Thyroid gland (tissue), 4 donors: ENCODE measurements around the gene FAT2.

Experiments used
- POLR2A ChIP-seq, 2 donors: fragments of 450-650 bp; IDR thresholded peaks; one replicate each; pipeline ENCODE4 v1.6.1; 2017; ENCODE audit warnings: antibody characterized with exemption in 2 of 2, mild to moderate bottlenecking in 2 of 2, moderate library complexity in 1 of 2
- TF ChIP-seq, protein P1 (sequence below), 6 experiments: fragments of 200-600 bp in 3 of 6; fragments of 450-650 bp in 3 of 6; sonication (generic) in 3 of 6; IDR thresholded peaks; one replicate each; pipeline ENCODE4 v1.5.1; 2016 to 2019; ENCODE audit warnings: antibody characterized with exemption in 6 of 6, mild to moderate bottlenecking in 2 of 6, inconsistent platforms in 1 of 6, moderate library complexity in 1 of 6

GRCh38 chr5:151553130-151553670, 37.9 kb downstream of the FAT2 start:
- TF ChIP-seq, protein P1, sequence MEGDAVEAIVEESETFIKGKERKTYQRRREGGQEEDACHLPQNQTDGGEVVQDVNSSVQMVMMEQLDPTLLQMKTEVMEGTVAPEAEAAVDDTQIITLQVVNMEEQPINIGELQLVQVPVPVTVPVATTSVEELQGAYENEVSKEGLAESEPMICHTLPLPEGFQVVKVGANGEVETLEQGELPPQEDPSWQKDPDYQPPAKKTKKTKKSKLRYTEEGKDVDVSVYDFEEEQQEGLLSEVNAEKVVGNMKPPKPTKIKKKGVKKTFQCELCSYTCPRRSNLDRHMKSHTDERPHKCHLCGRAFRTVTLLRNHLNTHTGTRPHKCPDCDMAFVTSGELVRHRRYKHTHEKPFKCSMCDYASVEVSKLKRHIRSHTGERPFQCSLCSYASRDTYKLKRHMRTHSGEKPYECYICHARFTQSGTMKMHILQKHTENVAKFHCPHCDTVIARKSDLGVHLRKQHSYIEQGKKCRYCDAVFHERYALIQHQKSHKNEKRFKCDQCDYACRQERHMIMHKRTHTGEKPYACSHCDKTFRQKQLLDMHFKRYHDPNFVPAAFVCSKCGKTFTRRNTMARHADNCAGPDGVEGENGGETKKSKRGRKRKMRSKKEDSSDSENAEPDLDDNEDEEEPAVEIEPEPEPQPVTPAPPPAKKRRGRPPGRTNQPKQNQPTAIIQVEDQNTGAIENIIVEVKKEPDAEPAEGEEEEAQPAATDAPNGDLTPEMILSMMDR (IDR thresholded peaks at IDR 0.05) = no peak
- TF ChIP-seq POLR2A (IDR thresholded peaks at IDR 0.05) = no peak
